AG10803 (cell line): ENCODE results near the gene FAM200C.

Experiments
- DNase-seq: peaks from one replicate; pipeline ENCODE4 v3.0.0; 2010; ENCODE audit warnings: low read depth
- H3K4me3 ChIP-seq: 2 replicates; pipeline ENCODE4 v1.5.1; 2011; ENCODE audit warnings: mild to moderate bottlenecking, low read length, control low read depth
- TF ChIP-seq, protein P1 (sequence below): conservative IDR thresholded peaks from 2 replicates; pipeline ENCODE4 v1.5.1; 2011; ENCODE audit warnings: mild to moderate bottlenecking, low read length, control low read depth, inconsistent platforms

Gene FAM200C

DNA sequence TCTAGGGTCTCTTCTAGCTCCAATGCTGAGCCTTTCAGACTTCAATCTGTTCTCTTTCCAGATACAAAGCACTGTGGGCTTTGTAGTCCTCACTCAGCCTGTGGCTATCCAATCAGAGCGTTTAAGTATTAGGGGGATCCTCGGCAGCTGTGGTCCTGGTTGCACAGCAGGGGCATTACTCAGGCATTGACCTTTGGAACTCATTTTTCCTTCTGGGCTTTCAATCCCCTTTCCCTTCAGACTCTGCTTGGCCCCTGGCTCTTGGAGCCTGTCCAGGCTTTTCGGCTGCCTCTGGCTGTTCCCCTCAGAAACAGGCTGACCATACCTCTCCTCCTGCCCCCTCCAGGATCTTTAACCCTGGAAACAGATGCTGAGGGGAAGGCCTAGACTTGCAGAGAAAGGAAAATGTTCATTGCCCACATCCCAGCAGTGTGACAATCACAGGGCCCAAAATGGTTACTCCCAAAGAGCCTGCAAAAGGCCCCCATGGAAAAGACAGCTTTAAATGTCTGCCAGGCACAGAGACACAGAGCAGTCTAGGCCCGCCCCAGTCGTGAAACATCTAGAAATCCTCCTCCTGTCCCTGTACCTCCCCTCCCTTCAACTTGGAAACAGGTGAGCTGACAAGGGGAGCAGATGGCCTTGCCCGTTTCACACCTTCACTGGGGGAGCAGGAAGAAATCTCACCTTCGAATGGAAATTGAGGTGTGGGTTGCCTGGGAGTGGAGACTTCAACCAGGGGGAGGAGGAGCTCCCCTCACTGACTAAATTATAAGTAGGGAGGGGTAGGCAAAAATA is 43.1 kb downstream of the FAM200C start:
- TF ChIP-seq, protein P1, sequence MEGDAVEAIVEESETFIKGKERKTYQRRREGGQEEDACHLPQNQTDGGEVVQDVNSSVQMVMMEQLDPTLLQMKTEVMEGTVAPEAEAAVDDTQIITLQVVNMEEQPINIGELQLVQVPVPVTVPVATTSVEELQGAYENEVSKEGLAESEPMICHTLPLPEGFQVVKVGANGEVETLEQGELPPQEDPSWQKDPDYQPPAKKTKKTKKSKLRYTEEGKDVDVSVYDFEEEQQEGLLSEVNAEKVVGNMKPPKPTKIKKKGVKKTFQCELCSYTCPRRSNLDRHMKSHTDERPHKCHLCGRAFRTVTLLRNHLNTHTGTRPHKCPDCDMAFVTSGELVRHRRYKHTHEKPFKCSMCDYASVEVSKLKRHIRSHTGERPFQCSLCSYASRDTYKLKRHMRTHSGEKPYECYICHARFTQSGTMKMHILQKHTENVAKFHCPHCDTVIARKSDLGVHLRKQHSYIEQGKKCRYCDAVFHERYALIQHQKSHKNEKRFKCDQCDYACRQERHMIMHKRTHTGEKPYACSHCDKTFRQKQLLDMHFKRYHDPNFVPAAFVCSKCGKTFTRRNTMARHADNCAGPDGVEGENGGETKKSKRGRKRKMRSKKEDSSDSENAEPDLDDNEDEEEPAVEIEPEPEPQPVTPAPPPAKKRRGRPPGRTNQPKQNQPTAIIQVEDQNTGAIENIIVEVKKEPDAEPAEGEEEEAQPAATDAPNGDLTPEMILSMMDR: no peak
- no peak for DNase-seq
- no peak overlapping the region for H3K4me3 ChIP-seq

DNA sequence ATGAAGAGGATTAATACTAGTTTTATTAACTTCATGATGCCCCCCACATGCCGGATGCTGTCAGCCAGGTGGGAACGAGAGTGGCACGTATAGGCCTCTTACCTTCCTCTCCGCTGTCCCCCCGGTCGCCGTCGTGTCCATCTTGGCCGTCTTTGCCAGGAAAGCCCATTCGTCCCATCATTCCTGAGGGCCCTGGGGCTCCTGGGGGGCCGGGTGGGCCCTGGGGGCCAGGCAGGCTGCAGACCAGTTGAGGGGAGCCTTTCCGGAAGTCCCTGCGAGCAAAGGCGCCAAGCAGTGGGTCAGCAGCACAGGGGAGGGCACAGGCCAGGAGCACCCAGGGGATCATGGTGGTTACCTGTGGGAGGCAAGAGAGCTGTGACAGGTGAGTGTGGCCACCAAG is 45.2 kb downstream of the FAM200C start:
- no peak for DNase-seq
- no peak overlapping the region for H3K4me3 ChIP-seq
- TF ChIP-seq, protein P1: no peak

DNA sequence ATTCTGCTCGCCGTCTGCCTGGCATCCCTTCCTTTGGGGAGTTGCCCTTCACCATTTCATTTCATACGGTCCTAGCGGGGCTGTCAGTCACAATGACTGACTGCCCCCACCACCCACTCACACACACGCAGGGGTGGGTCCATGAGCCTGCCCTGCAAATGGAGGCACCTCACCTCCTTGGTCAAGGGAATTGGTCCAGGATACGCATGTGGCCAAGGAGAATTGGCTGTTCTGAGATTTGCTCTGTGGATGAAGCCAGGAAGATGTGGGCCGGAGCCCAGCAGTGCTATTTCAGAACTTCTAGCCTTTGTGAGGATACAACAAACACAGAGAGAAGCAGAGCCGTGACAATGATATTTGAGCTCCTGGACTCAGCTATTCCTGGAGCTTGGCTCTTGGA is 46.5 kb downstream of the FAM200C start:
- DNase-seq: peak; percentile 77
- TF ChIP-seq, protein P1: no peak
- H3K4me3 ChIP-seq: no peak overlapping the region

DNA sequence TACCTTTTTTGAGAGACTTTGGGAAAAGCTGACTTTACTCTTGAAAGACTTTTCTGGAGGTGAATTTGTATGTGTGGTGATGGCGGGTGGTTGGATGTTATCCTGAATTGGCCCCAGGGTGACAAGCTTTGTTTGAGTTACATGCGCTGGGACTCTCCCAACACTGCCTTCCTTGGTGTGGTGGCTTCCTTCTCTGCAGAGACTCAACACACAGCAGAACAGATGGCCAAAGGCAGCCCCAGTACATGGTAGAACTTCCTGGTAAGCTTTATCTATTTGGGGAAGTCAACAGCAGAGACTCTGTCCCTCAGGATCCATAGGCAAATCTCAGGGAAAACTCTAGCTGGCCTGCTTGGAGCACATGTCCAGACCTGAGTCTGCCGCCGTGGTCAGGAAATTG is 47.5 kb downstream of the FAM200C start:
- H3K4me3 ChIP-seq: no peak overlapping the region
- DNase-seq: no peak
- TF ChIP-seq, protein P1: no peak

DNA sequence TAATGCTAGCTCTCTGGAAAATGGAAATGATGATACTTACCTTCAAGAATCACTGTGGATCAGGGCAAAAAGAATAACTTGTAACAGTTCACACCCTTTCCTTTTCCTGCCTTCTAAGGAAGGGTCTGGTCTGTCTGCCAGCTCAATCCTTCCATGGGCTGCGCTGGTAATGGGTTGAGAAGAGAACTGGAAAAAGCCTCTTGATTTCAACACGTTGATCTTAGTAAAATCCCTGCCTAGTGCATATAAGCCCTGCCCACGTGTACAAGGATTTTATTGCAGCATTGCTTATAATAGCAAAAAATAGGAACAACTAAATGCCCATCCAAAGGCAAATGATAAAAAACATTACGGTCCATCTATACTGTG is 49.9 kb downstream of the FAM200C start:
- TF ChIP-seq, protein P1: no peak
- no peak overlapping the region for H3K4me3 ChIP-seq
- DNase-seq: no peak

DNA sequence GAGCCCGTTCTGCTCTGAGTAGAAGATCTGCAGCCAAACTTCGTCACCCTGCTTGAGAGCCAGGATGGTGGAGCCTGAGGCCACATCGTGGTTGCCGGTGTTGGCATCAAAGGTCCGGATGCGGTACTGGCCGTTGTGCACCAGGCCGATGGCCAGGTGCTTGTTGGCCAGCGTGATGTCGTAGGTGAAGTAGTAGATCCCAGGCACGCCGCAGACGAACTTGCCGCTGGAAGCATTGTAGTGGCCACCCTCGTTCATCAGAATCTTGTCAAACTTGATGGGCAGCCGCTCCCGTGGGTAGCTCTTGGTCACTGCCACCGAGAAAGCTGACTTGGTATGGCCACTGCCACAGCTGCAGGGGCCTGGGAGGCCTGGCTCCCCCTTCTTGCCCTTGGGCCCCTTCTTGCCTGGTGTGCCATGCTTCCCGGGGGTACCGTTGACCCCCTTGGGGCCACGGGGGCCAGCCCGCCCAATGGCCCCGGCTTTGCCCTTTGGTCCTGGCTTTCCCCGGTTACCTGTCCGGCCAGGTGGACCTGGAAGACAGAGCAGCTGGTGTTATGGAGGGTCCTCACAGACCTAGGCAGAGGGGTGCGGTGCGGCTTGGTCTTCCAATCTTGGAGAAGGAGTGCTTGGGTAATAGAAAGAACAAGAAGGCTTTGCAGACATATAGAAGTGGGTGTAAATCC is 50.5 kb downstream of the FAM200C start:
- H3K4me3 ChIP-seq: no peak overlapping the region
- TF ChIP-seq, protein P1: no peak
- DNase-seq: no peak

DNA sequence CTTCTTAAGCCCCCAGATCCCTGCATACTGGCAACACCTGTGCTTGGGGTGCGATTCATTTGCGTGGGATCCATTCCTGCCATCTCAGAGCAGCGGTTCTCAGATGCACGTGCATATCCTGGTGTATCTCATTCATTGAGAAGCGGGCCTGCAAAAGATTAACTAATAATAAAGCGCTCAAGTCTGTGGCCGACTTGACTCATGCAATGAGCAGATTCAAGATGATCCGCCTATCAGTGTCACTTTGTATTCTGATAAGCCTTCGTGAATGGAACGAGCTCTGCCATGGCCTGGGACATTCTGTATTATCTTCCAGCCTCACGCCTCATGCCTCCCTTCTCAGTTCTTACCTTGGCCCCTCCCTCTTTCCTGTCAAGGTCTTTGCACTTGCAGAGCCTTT is 51.8 kb downstream of the FAM200C start:
- H3K4me3 ChIP-seq: no peak overlapping the region
- DNase-seq: no peak
- TF ChIP-seq, protein P1: no peak
